Activated CD4-positive, alpha-beta T cell treated with anti-CD3 and anti-CD28 coated beads, Interleukin-2, amount 50 U/mL, for 16 hours (primary cell): Measurements from ENCODE around the gene STUB1.

Source experiments
- DNase-seq: peaks from one replicate; pipeline ENCODE4 v3.0.0-alpha.2; 2020

Gene STUB1

GRCh38 chr16:645852-646678 is 34.1 kb upstream of the STUB1 start:
- DNase-seq, result no peak

- no peak for DNase-seq
These were observed 33.5 kb upstream of the STUB1 start for GRCh38 chr16:646679-647172.

GRCh38 chr16:647173-647902 is 32.9 kb upstream of the STUB1 start:
- no peak for DNase-seq

GRCh38 chr16:648071-648780 is 32.0 kb upstream of the STUB1 start:
- DNase-seq, result peak; percentile 70

GRCh38 chr16:648781-649589 is 31.2 kb upstream of the STUB1 start, which contains the start of gene WDR90:
WDR90 (plus strand) TSS chr16:649365; CDS start chr16:649417, 52 bp downstream.
- peak; percentile 96 for DNase-seq

GRCh38 chr16:649631-650030 is 30.6 kb upstream of the STUB1 start:
- peak; percentile 30 for DNase-seq

- DNase-seq, result no peak
These were observed 28.4 kb upstream of the STUB1 start for GRCh38 chr16:651844-652243.

- no peak for DNase-seq
These were observed 27.5 kb upstream of the STUB1 start for GRCh38 chr16:652454-653305.

GRCh38 chr16:654034-654433 is 26.2 kb upstream of the STUB1 start:
- DNase-seq, result no peak

GRCh38 chr16:657487-657886 is 22.7 kb upstream of the STUB1 start:
- no peak for DNase-seq

GRCh38 chr16:658679-659571 is 21.3 kb upstream of the STUB1 start:
- DNase-seq, result no peak

GRCh38 chr16:659618-660017 is 20.6 kb upstream of the STUB1 start:
- no peak for DNase-seq

GRCh38 chr16:660132-660458 is 20.1 kb upstream of the STUB1 start:
- DNase-seq, result no peak

- DNase-seq, result peak; percentile 75
These were observed 19.6 kb upstream of the STUB1 start for GRCh38 chr16:660459-661183.

GRCh38 chr16:661184-661821 is 18.9 kb upstream of the STUB1 start:
- no peak for DNase-seq

GRCh38 chr16:662095-662494 is 18.1 kb upstream of the STUB1 start:
- no peak for DNase-seq

GRCh38 chr16:662597-662996 is 17.6 kb upstream of the STUB1 start:
- DNase-seq, result no peak

GRCh38 chr16:666572-666971 is 13.6 kb upstream of the STUB1 start:
- DNase-seq, result no peak

- no peak for DNase-seq
These were observed 13.0 kb upstream of the STUB1 start for GRCh38 chr16:667113-667779.
